HEK293 (cell line): ENCODE measurements around the gene CD2AP.

Experiments used
- CTCF ChIA-PET: fragments of 350-600 bp; formaldehyde crosslinking; extraction: SDS; loops from one replicate; lab custom pipeline; 2021; ENCODE audit warnings: antibody characterized with exemption; lab: Yijun Ruan, JAX
- POLR2A ChIA-PET: fragments of 300-600 bp; formaldehyde crosslinking; extraction: SDS; loops from one replicate; lab custom pipeline; 2020; ENCODE audit warnings: antibody characterized with exemption, inconsistent platforms; lab: Yijun Ruan, JAX
- H3K27ac ChIP-seq: fragments of 200-500 bp; sonication (Bioruptor generic); 2 replicates; pipeline ENCODE4 v1.5.1; 2014; ENCODE audit warnings: low read depth, low read length, control low read depth, inconsistent platforms; ENCODE audit errors: extremely low read depth
- H3K36me3 ChIP-seq, 2 experiments: fragments of 200-500 bp in 1 of 2; sonication (Bioruptor generic) in 1 of 2; 1 replicate in 1 of 2; 2 replicates in 1 of 2; pipeline ENCODE4 v1.5.1; 2014 to 2017; ENCODE audit warnings: inconsistent platforms in 2 of 2, low read length in 2 of 2; ENCODE audit not compliant: control insufficient read depth in 2 of 2, insufficient read depth in 1 of 2
- H3K4me1 ChIP-seq: fragments of 200-500 bp; sonication (Bioruptor generic); 2 replicates; pipeline ENCODE4 v1.5.1; 2014; ENCODE audit warnings: mild to moderate bottlenecking, low read length, inconsistent platforms; ENCODE audit not compliant: control insufficient read depth, insufficient read depth
- H3K4me3 ChIP-seq: 2 replicates; pipeline ENCODE4 v1.5.1; 2011; ENCODE audit warnings: low read depth, mild to moderate bottlenecking, control low read depth, low read length, moderate library complexity
- H3K9me3 ChIP-seq: fragments of 200-500 bp; sonication (Bioruptor generic); 2 replicates; pipeline ENCODE4 v1.5.1; 2014; ENCODE audit warnings: low read depth, low read length, inconsistent platforms; ENCODE audit not compliant: control insufficient read depth, insufficient read depth
- KLF1 ChIP-seq: fragments of 450-650 bp; formaldehyde crosslinking; IDR thresholded peaks from 2 replicates; pipeline ENCODE4 v1.5.1; 2016; ENCODE audit warnings: missing biosample characterization, missing genetic modification characterization
- KLF9 ChIP-seq: fragments of 450-650 bp; formaldehyde crosslinking; IDR thresholded peaks from 2 replicates; pipeline ENCODE4 v1.5.1; 2016; ENCODE audit warnings: missing biosample characterization, missing genetic modification characterization, low read depth
- SCRT1 ChIP-seq: fragments of 450-650 bp; formaldehyde crosslinking; IDR thresholded peaks from 2 replicates; pipeline ENCODE4 v1.5.1; 2016; ENCODE audit warnings: missing biosample characterization, missing genetic modification characterization, borderline replicate concordance
- SCRT2 ChIP-seq: fragments of 450-650 bp; formaldehyde crosslinking; IDR thresholded peaks from 2 replicates; pipeline ENCODE4 v1.5.1; 2016; ENCODE audit warnings: missing biosample characterization, missing genetic modification characterization
- ZBTB6 ChIP-seq: fragments of 450-650 bp; formaldehyde crosslinking; IDR thresholded peaks from 2 replicates; pipeline ENCODE4 v1.5.1; 2017; ENCODE audit warnings: missing biosample characterization, missing genetic modification characterization
- ZFP69B ChIP-seq: fragments of 450-650 bp; formaldehyde crosslinking; IDR thresholded peaks from 2 replicates; pipeline ENCODE4 v1.5.1; 2016; ENCODE audit warnings: missing biosample characterization, missing genetic modification characterization
- ZNF121 ChIP-seq: fragments of 450-650 bp; formaldehyde crosslinking; IDR thresholded peaks from 2 replicates; pipeline ENCODE4 v1.5.1; 2016; ENCODE audit warnings: missing biosample characterization, missing genetic modification characterization
- ZNF394 ChIP-seq: fragments of 450-650 bp; formaldehyde crosslinking; IDR thresholded peaks from 2 replicates; pipeline ENCODE4 v1.5.1; 2016; ENCODE audit warnings: missing biosample characterization, missing genetic modification characterization, mild to moderate bottlenecking, moderate library complexity, borderline replicate concordance
- ZNF426 ChIP-seq: fragments of 450-650 bp; formaldehyde crosslinking; IDR thresholded peaks from 2 replicates; pipeline ENCODE4 v1.5.1; 2017; ENCODE audit warnings: missing biosample characterization, missing genetic modification characterization, mild to moderate bottlenecking, inconsistent platforms, moderate library complexity
- ZNF544 ChIP-seq: fragments of 450-650 bp; formaldehyde crosslinking; IDR thresholded peaks from 2 replicates; pipeline ENCODE4 v1.5.0; 2017; ENCODE audit warnings: missing biosample characterization, missing genetic modification characterization
- ZNF548 ChIP-seq: fragments of 450-650 bp; formaldehyde crosslinking; IDR thresholded peaks from 2 replicates; pipeline ENCODE4 v1.5.1; 2016; ENCODE audit warnings: missing biosample characterization, missing genetic modification characterization
- ZNF558 ChIP-seq: fragments of 450-650 bp; formaldehyde crosslinking; IDR thresholded peaks from 2 replicates; pipeline ENCODE4 v1.5.1; 2016; ENCODE audit warnings: missing biosample characterization, missing genetic modification characterization
- ZNF785 ChIP-seq: fragments of 450-650 bp; formaldehyde crosslinking; IDR thresholded peaks from 2 replicates; pipeline ENCODE4 v1.5.1; 2016; ENCODE audit warnings: missing biosample characterization, missing genetic modification characterization
- ZNF792 ChIP-seq: fragments of 450-650 bp; formaldehyde crosslinking; IDR thresholded peaks from 2 replicates; pipeline ENCODE4 v1.5.1; 2016; ENCODE audit warnings: missing biosample characterization, missing genetic modification characterization
- TF ChIP-seq, protein P1 (sequence below): sonication (generic); formaldehyde crosslinking; IDR thresholded peaks from 2 replicates; pipeline ENCODE4 v1.8.1; 2022; ENCODE audit warnings: mild to moderate bottlenecking, moderate library complexity, missing genetic modification reagents
- TF ChIP-seq, protein P2 (sequence below): fragments of 450-650 bp; formaldehyde crosslinking; IDR thresholded peaks from 2 replicates; pipeline ENCODE4 v1.5.1; 2017; ENCODE audit warnings: missing biosample characterization, missing genetic modification characterization

CD2AP gene

DNA sequence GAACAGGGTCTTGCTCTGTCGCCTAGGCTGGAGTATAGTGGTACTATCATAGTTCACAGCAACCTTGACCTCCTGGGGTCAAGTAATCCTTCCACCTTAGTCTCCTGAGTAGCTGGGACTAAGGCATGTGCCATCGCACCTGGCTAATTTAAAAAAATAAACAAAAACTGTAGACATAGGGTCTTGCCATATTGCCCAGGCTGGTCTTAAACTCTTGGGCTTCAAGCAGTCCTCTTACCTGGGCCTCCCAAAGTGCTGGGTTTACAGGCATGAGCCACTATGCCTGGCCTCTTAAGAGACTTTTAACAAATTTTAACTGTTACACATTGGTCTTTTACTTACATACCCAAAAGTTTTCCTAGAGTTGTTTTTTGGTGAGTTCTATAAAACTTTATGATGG is 12.4 kb downstream of the CD2AP start:
- H3K27ac ChIP-seq: no peak overlapping the region
- no peaks in the 10 kb centered on the region for H3K36me3 ChIP-seq
- no peak overlapping the region for H3K4me3 ChIP-seq
- CTCF ChIA-PET: no interaction called here
- H3K9me3 ChIP-seq: no peaks in the 10 kb centered on the region
- POLR2A ChIA-PET: no interaction called here
- TF ChIP-seq ZNF792 (tag by site-specific recombination) (no peak), KLF9 (tag by site-specific recombination) (no peak), ZNF121 (tag by site-specific recombination) (peak; percentile 67; the same call in 1 of the 2 replicates), ZNF558 (tag by site-specific recombination) (no peak)
- peaks cover 16% of the 10 kb centered on the region for H3K4me1 ChIP-seq

DNA sequence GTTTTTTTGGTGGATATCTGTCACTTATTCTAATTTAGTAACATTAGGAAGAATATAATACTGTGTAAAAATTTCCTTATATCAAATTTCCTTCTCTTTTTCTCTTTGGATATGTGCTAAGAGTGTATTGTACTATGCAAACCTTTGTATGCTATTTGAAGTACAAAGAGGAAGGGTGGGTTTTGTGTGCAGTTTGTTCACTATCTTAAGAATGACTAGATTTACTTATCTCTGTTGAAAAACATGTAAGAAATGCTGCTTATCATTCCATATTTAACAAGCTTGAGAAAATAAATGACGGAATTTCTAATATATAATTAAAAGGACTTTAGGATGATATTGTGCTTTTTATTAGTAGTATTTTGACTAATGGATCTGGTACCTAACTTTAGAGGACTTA is 13.1 kb downstream of the CD2AP start:
- TF ChIP-seq KLF1 (tag by site-specific recombination) (no peak), SCRT2 (tag by site-specific recombination) (no peak), ZNF785 (tag by site-specific recombination) (no peak), ZNF544 (tag by site-specific recombination) (no peak), ZFP69B (tag by site-specific recombination) (no peak), ZNF426 (tag by site-specific recombination) (no peak)
- TF ChIP-seq, protein P1, sequence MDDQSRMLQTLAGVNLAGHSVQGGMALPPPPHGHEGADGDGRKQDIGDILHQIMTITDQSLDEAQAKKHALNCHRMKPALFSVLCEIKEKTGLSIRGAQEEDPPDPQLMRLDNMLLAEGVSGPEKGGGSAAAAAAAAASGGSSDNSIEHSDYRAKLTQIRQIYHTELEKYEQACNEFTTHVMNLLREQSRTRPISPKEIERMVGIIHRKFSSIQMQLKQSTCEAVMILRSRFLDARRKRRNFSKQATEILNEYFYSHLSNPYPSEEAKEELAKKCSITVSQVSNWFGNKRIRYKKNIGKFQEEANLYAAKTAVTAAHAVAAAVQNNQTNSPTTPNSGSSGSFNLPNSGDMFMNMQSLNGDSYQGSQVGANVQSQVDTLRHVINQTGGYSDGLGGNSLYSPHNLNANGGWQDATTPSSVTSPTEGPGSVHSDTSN (CRISPR knock-in tag): no peak
- TF ChIP-seq, protein P2, sequence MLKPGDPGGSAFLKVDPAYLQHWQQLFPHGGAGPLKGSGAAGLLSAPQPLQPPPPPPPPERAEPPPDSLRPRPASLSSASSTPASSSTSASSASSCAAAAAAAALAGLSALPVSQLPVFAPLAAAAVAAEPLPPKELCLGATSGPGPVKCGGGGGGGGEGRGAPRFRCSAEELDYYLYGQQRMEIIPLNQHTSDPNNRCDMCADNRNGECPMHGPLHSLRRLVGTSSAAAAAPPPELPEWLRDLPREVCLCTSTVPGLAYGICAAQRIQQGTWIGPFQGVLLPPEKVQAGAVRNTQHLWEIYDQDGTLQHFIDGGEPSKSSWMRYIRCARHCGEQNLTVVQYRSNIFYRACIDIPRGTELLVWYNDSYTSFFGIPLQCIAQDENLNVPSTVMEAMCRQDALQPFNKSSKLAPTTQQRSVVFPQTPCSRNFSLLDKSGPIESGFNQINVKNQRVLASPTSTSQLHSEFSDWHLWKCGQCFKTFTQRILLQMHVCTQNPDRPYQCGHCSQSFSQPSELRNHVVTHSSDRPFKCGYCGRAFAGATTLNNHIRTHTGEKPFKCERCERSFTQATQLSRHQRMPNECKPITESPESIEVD (tag by site-specific recombination): peak; percentile 6; the same call in 1 of the 2 replicates
- POLR2A ChIA-PET: no interaction called here

DNA sequence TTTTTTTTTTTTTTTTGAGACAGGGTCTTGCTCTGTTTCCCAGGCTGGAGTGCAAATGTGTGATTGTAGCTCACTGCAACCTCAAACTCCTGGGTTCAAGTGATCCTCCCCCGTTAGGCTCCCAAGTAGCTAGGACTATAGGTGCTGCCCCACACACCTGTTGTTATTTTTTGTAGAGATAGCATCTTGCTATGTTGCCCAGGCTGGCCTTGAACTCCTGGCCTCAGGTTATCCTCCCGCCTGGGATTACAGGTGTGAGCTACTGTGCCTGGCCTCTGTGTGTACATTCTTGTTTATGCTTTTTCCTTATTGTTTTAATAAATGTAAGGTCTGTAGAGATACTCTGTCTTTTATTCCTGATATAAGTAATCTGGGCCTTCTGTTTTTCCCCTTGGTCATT is 14.8 kb downstream of the CD2AP start:
- ChIA-PET CTCF (interaction anchor here (0.6 to 1.2 kb wide), 4 partner anchors 9 to 125 kb away, joined by 3 to 4 read pairs (median 4); partner anchors contain the start of gene CD2AP), POLR2A (interaction anchor here (1.1 kb wide), 1 partner anchor 15 kb away, joined by 7 read pairs; the partner anchor contains the start of gene CD2AP)
- no peak overlapping the region for H3K4me3 ChIP-seq
- peaks cover 16% of the 10 kb centered on the region; the same call in 1 of the 2 replicates for H3K4me1 ChIP-seq
- H3K27ac ChIP-seq: no peak overlapping the region
- TF ChIP-seq ZBTB6 (no peak), SCRT2 (tag by site-specific recombination) (peak; percentile 53; the same call in 1 of the 2 replicates), SCRT1 (peak; percentile 61)
- H3K9me3 ChIP-seq: no peaks in the 10 kb centered on the region
- no peaks in the 10 kb centered on the region for H3K36me3 ChIP-seq

More for the DNA sequence above, 13.1 kb downstream of the CD2AP start:
- CTCF ChIA-PET: interaction anchor here (0.6 kb wide), 1 partner anchor 1104 kb away, joined by 3 read pairs; no protein-coding TSS in a partner anchor
- no peak overlapping the region for H3K4me3 ChIP-seq
- H3K36me3 ChIP-seq: no peaks in the 10 kb centered on the region
- H3K4me1 ChIP-seq: peaks cover 13% of the 10 kb centered on the region
- H3K27ac ChIP-seq: no peak overlapping the region
- no peaks in the 10 kb centered on the region for H3K9me3 ChIP-seq

GRCh38 chr6:47495207-47495606 is 17.6 kb downstream of the CD2AP start:
- no peak overlapping the region for H3K4me3 ChIP-seq
- peaks cover 14% of the 10 kb centered on the region; the same call in 1 of the 2 replicates for H3K4me1 ChIP-seq
- TF ChIP-seq ZNF394 (tag by site-specific recombination) (no peak), ZNF548 (tag by site-specific recombination) (peak; percentile 87)
- no peaks in the 10 kb centered on the region for H3K9me3 ChIP-seq
- H3K27ac ChIP-seq: no peak overlapping the region
- CTCF ChIA-PET: interaction anchor here (0.5 kb wide), 1 partner anchor 26 kb away, joined by 3 read pairs; no protein-coding TSS in a partner anchor
- H3K36me3 ChIP-seq: no peaks in the 10 kb centered on the region
- POLR2A ChIA-PET: interaction anchor here (1.3 kb wide), 1 partner anchor 18 kb away, joined by 3 read pairs; the partner anchor contains the start of gene CD2AP
